ENCODE results near the gene BMPR1A. TPM values are rescaled to one million over a fixed set of nuclear protein-coding genes. Genes with fewer than 3 reads are reported as not detected.

Gene BMPR1A
- total RNA-seq, 1 experiment from 2014 or later = 104 TPM

DNA sequence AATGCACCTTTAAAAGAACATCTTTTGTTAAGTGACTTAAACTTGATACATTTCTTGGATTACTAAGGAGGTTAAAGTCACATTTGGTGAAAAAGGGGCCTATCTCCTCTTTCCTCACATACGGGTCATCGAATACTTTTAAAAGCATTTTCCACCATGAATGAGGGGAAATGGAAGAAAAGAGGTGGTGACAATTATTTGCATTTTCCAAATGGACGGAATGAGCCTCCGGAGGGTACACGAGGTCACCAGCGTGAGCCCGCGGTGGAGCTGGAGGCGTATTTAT is 1.0 kb upstream of the BMPR1A start:
- Mint-ChIP-seq H3K4me3 (peak overlapping the region; percentile 79), H3K9me3 (no peaks in the 10 kb centered on the region), H3K27ac (peak overlapping the region; percentile 29), H3K27me3 (ENCODE audit: low read depth) (no peaks in the 10 kb centered on the region), H3K4me1 (peaks cover 47% of the 10 kb centered on the region), H3K36me3 (peaks cover 10% of the 10 kb centered on the region)
- POLR2A ChIA-PET = interaction anchor here (1.0 to 1.5 kb wide), 7 partner anchors 20 to 144 kb away, joined by 3 to 7 read pairs (median 4); no protein-coding TSS in a partner anchor
- TF ChIP-seq, protein P1, sequence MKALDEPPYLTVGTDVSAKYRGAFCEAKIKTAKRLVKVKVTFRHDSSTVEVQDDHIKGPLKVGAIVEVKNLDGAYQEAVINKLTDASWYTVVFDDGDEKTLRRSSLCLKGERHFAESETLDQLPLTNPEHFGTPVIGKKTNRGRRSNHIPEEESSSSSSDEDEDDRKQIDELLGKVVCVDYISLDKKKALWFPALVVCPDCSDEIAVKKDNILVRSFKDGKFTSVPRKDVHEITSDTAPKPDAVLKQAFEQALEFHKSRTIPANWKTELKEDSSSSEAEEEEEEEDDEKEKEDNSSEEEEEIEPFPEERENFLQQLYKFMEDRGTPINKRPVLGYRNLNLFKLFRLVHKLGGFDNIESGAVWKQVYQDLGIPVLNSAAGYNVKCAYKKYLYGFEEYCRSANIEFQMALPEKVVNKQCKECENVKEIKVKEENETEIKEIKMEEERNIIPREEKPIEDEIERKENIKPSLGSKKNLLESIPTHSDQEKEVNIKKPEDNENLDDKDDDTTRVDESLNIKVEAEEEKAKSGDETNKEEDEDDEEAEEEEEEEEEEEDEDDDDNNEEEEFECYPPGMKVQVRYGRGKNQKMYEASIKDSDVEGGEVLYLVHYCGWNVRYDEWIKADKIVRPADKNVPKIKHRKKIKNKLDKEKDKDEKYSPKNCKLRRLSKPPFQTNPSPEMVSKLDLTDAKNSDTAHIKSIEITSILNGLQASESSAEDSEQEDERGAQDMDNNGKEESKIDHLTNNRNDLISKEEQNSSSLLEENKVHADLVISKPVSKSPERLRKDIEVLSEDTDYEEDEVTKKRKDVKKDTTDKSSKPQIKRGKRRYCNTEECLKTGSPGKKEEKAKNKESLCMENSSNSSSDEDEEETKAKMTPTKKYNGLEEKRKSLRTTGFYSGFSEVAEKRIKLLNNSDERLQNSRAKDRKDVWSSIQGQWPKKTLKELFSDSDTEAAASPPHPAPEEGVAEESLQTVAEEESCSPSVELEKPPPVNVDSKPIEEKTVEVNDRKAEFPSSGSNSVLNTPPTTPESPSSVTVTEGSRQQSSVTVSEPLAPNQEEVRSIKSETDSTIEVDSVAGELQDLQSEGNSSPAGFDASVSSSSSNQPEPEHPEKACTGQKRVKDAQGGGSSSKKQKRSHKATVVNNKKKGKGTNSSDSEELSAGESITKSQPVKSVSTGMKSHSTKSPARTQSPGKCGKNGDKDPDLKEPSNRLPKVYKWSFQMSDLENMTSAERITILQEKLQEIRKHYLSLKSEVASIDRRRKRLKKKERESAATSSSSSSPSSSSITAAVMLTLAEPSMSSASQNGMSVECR (CRISPR knock-in tag; IDR thresholded peaks at IDR 0.05; ENCODE audit: borderline replicate concordance) = no peak
- TF ChIP-seq ZNF232 (CRISPR knock-in tag; IDR thresholded peaks at IDR 0.05) = peak; percentile 15; the same call in 1 of the 2 replicates
- DNase-seq (ENCODE audit: low spot score) = no peak
- ATAC-seq = no peak
- CTCF ChIA-PET = interaction anchor here (1.8 to 2.4 kb wide), 2 partner anchors 15 to 62 kb away, joined by 5 to 10 read pairs; no protein-coding TSS in a partner anchor

- ChIA-PET POLR2A (interaction anchor here (0.5 to 1.5 kb wide), 13 partner anchors 10 to 211 kb away, joined by 3 to 7 read pairs (median 4); no protein-coding TSS in a partner anchor), CTCF (interaction anchor here (0.5 to 2.4 kb wide), 5 partner anchors 8 to 189 kb away, joined by 3 to 10 read pairs (median 3); no protein-coding TSS in a partner anchor)
- H3K27ac Mint-ChIP-seq = peak overlapping the region; percentile 29; the same call in 1 of the 2 replicates
- ATAC-seq = peak; percentile 89
- H3K27me3 Mint-ChIP-seq (ENCODE audit: low read depth) = no peaks in the 10 kb centered on the region
- H3K4me1 Mint-ChIP-seq = peaks cover 51% of the 10 kb centered on the region
- H3K9me3 Mint-ChIP-seq = no peaks in the 10 kb centered on the region
- DNase-seq (ENCODE audit: low spot score) = peak; percentile 72
- H3K36me3 Mint-ChIP-seq = peaks cover 10% of the 10 kb centered on the region
- H3K4me3 Mint-ChIP-seq = peak overlapping the region; percentile 79
- TF ChIP-seq ESRRA (CRISPR knock-in tag; IDR thresholded peaks at IDR 0.05; ENCODE audit: borderline replicate concordance) (peak; percentile 49; the same call in 1 of the 2 replicates), RORB (CRISPR knock-in tag; IDR thresholded peaks at IDR 0.05) (no peak), ZBTB43 (CRISPR knock-in tag; IDR thresholded peaks at IDR 0.05) (peak; percentile 47; the same call in 1 of the 2 replicates), ZNF396 (CRISPR knock-in tag; IDR thresholded peaks at IDR 0.05; ENCODE audit: borderline replicate concordance) (no peak), TEAD1 (CRISPR knock-in tag; IDR thresholded peaks at IDR 0.05) (peak; percentile 60), ZNF423 (CRISPR knock-in tag; IDR thresholded peaks at IDR 0.05) (no peak), AFF4 (CRISPR knock-in tag; IDR thresholded peaks at IDR 0.05; ENCODE audit: borderline replicate concordance) (peak; percentile 31; the same call in 1 of the 2 replicates), TCF7 (CRISPR knock-in tag; IDR thresholded peaks at IDR 0.05; ENCODE audit: low read depth) (no peak), ZNF317 (CRISPR knock-in tag; IDR thresholded peaks at IDR 0.05; ENCODE audit: borderline replicate concordance, low read depth) (0 out of 2 replicates have a peak, but pooled peaks have one; percentile 12)
- TF ChIP-seq, protein P2, sequence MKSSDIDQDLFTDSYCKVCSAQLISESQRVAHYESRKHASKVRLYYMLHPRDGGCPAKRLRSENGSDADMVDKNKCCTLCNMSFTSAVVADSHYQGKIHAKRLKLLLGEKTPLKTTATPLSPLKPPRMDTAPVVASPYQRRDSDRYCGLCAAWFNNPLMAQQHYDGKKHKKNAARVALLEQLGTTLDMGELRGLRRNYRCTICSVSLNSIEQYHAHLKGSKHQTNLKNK (CRISPR knock-in tag; IDR thresholded peaks at IDR 0.05) = no peak
- TF ChIP-seq, protein P3, sequence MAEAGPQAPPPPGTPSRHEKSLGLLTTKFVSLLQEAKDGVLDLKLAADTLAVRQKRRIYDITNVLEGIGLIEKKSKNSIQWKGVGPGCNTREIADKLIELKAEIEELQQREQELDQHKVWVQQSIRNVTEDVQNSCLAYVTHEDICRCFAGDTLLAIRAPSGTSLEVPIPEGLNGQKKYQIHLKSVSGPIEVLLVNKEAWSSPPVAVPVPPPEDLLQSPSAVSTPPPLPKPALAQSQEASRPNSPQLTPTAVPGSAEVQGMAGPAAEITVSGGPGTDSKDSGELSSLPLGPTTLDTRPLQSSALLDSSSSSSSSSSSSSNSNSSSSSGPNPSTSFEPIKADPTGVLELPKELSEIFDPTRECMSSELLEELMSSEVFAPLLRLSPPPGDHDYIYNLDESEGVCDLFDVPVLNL (CRISPR knock-in tag; IDR thresholded peaks at IDR 0.05; ENCODE audit: borderline replicate concordance, low read depth) = 0 out of 2 replicates have a peak, but pooled peaks have one; percentile 42
- TF ChIP-seq, protein P4, sequence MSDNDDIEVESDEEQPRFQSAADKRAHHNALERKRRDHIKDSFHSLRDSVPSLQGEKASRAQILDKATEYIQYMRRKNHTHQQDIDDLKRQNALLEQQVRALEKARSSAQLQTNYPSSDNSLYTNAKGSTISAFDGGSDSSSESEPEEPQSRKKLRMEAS (CRISPR knock-in tag; IDR thresholded peaks at IDR 0.05) = peak; percentile 66
- TF ChIP-seq, protein P5, sequence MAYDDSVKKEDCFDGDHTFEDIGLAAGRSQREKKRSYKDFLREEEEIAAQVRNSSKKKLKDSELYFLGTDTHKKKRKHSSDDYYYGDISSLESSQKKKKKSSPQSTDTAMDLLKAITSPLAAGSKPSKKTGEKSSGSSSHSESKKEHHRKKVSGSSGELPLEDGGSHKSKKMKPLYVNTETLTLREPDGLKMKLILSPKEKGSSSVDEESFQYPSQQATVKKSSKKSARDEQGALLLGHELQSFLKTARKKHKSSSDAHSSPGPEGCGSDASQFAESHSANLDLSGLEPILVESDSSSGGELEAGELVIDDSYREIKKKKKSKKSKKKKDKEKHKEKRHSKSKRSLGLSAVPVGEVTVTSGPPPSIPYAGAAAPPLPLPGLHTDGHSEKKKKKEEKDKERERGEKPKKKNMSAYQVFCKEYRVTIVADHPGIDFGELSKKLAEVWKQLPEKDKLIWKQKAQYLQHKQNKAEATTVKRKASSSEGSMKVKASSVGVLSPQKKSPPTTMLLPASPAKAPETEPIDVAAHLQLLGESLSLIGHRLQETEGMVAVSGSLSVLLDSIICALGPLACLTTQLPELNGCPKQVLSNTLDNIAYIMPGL (CRISPR knock-in tag; IDR thresholded peaks at IDR 0.05) = peak; percentile 71
- TF ChIP-seq, protein P6, sequence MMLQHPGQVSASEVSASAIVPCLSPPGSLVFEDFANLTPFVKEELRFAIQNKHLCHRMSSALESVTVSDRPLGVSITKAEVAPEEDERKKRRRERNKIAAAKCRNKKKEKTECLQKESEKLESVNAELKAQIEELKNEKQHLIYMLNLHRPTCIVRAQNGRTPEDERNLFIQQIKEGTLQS (CRISPR knock-in tag; conservative IDR thresholded peaks at IDR 0.05) = no peak
Measured at GRCh38 chr10:86755740-86756510, 494 bp upstream of the BMPR1A start.
